ENCODE data around the gene TAF8. TPM values are rescaled to one million over a fixed set of nuclear protein-coding genes. Genes with fewer than 3 reads are reported as not detected.
A peak's percentile ranks its signal among the peaks of the same experiment; 100 is the strongest.

TAF8 gene
- total RNA-seq, 2 experiments from 2014 or later: 52.3 to 53.1 TPM

- H3K9me3 Mint-ChIP-seq (ENCODE audit: low read depth): no peaks in the 10 kb centered on the region
- DNase-seq (peak; percentile 60), ATAC-seq (peak; percentile 3)
- H3K27me3 Mint-ChIP-seq: no peaks in the 10 kb centered on the region
- intact Hi-C loops (cut with DNase I, micrococcal nuclease): loop anchor here in 1 of 2 experiments (5.0 kb wide), 1 partner anchor 35 kb away; no protein-coding TSS in a partner anchor
- H3K27ac Mint-ChIP-seq: peak overlapping the region; percentile 100
- ChIA-PET CTCF (interaction anchor here (0.6 to 14.9 kb wide), 18 partner anchors 8 to 463 kb away, joined by 3 to 355 read pairs (median 6); partner anchors contain the start of genes BYSL, CCND3, MED20 and TAF8), POLR2A (interaction anchor here (0.6 to 4.1 kb wide), 9 partner anchors 8 to 121 kb away, joined by 3 to 28 read pairs (median 3); partner anchors contain the start of genes BYSL, MED20 and TAF8)
- peak overlapping the region; percentile 88 for H3K4me3 Mint-ChIP-seq
- peaks cover 87% of the 10 kb centered on the region for H3K4me1 Mint-ChIP-seq
- peaks cover 19% of the 10 kb centered on the region for H3K36me3 Mint-ChIP-seq (ENCODE audit: low read depth)
Measured at GRCh38 chr6:42042108-42042507, 8.2 kb upstream of the TAF8 start.

GRCh38 chr6:42043787-42044475 lies 6.4 kb upstream of the TAF8 start:
- Mint-ChIP-seq H3K4me1 (peaks cover 84% of the 10 kb centered on the region), H3K27ac (peak overlapping the region; percentile 100), H3K4me3 (peak overlapping the region; percentile 88), H3K9me3 (ENCODE audit: low read depth) (no peaks in the 10 kb centered on the region), H3K27me3 (no peaks in the 10 kb centered on the region), H3K36me3 (ENCODE audit: low read depth) (peaks cover 14% of the 10 kb centered on the region)
- DNase-seq (peak; percentile 97), ATAC-seq (peak; percentile 42)
- ChIA-PET CTCF (interaction anchor here (0.5 to 14.9 kb wide), 45 partner anchors 8 to 528 kb away, joined by 3 to 355 read pairs (median 4); partner anchors contain the start of genes BYSL, CCND3, MED20 and MRPS10), POLR2A (interaction anchor here (0.6 to 4.1 kb wide), 4 partner anchors 22 to 701 kb away, joined by 3 to 21 read pairs (median 4); no protein-coding TSS in a partner anchor)
- intact Hi-C loops (cut with DNase I, micrococcal nuclease): loop anchor here (1.0 to 5.0 kb wide), 10 partner anchors 37 to 309 kb away; partner anchors contain the start of genes BYSL (in 2 of the 2), MED20 (in 2 of the 2), TOMM6 (in 2 of the 2) and CCND3 (in 1 of the 2)

- ATAC-seq (peak; percentile 8), DNase-seq (peak; percentile 85)
- POLR2A ChIA-PET: interaction anchor here (0.7 to 4.1 kb wide), 4 partner anchors 104 to 125 kb away, joined by 3 to 21 read pairs (median 4); partner anchors contain the start of genes BYSL, CCND3 and MED20
- peak overlapping the region; percentile 86 for H3K27ac Mint-ChIP-seq
- peak overlapping the region; percentile 88 for H3K4me3 Mint-ChIP-seq
- no peaks in the 10 kb centered on the region for H3K27me3 Mint-ChIP-seq
- H3K36me3 Mint-ChIP-seq (ENCODE audit: low read depth): peaks cover 14% of the 10 kb centered on the region
- intact Hi-C loops (cut with DNase I, micrococcal nuclease): loop anchor here (2.0 to 5.0 kb wide), 4 partner anchors 311 to 737 kb away; partner anchors contain the start of genes BICRAL (in 1 of the 2), FOXP4 (in 1 of the 2) and TFEB (in 1 of the 2)
- no peaks in the 10 kb centered on the region for H3K9me3 Mint-ChIP-seq (ENCODE audit: low read depth)
- CTCF ChIA-PET: interaction anchor here (0.6 to 14.9 kb wide), 18 partner anchors 10 to 259 kb away, joined by 3 to 355 read pairs (median 6); partner anchors contain the start of genes BYSL, CCND3, MED20 and TOMM6
- H3K4me1 Mint-ChIP-seq: peaks cover 80% of the 10 kb centered on the region
Measured at GRCh38 chr6:42045538-42046460, 4.5 kb upstream of the TAF8 start.

- Mint-ChIP-seq H3K9me3 (ENCODE audit: low read depth) (no peaks in the 10 kb centered on the region), H3K27me3 (no peaks in the 10 kb centered on the region), H3K4me1 (peaks cover 79% of the 10 kb centered on the region), H3K27ac (peak overlapping the region; percentile 86), H3K36me3 (ENCODE audit: low read depth) (peaks cover 19% of the 10 kb centered on the region), H3K4me3 (peak overlapping the region; percentile 88)
- ChIA-PET CTCF (interaction anchor here (0.6 to 14.9 kb wide), 10 partner anchors 56 to 260 kb away, joined by 3 to 355 read pairs (median 33); partner anchors contain the start of genes BYSL, CCND3, MED20 and TOMM6), POLR2A (interaction anchor here (1.9 to 4.1 kb wide), 2 partner anchors 108 kb away, joined by 7 to 21 read pairs; no protein-coding TSS in a partner anchor)
- intact Hi-C loops (cut with DNase I, micrococcal nuclease): loop anchor here in 1 of 2 experiments (5.0 kb wide), 3 partner anchors 499 to 736 kb away; partner anchors contain the start of genes BICRAL and FOXP4
- peak; percentile 39 for DNase-seq
- ATAC-seq: no peak
Measured at GRCh38 chr6:42046464-42047212, 3.7 kb upstream of the TAF8 start.

- CTCF ChIA-PET: interaction anchor here (0.6 to 14.9 kb wide), 7 partner anchors 56 to 261 kb away, joined by 3 to 355 read pairs (median 57); partner anchors contain the start of genes BYSL, CCND3, MED20 and TOMM6
- intact Hi-C loops (cut with DNase I, micrococcal nuclease): loop anchor here in 1 of 2 experiments (5.0 kb wide), 3 partner anchors 500 to 735 kb away; partner anchors contain the start of genes BICRAL and FOXP4
- peak overlapping the region; percentile 86 for H3K27ac Mint-ChIP-seq
- DNase-seq (no peak), ATAC-seq (no peak)
- peak overlapping the region; percentile 88 for H3K4me3 Mint-ChIP-seq
- H3K4me1 Mint-ChIP-seq: peaks cover 78% of the 10 kb centered on the region
- H3K27me3 Mint-ChIP-seq: no peaks in the 10 kb centered on the region
- no peaks in the 10 kb centered on the region for H3K9me3 Mint-ChIP-seq (ENCODE audit: low read depth)
- peaks cover 18% of the 10 kb centered on the region for H3K36me3 Mint-ChIP-seq (ENCODE audit: low read depth)
- POLR2A ChIA-PET: interaction anchor here (0.9 to 1.9 kb wide), 2 partner anchors 108 to 117 kb away, joined by 3 to 7 read pairs; no protein-coding TSS in a partner anchor
Measured at GRCh38 chr6:42047213-42047590, 3.1 kb upstream of the TAF8 start.

- ATAC-seq: no peak
- no peaks in the 10 kb centered on the region for H3K27me3 Mint-ChIP-seq
- intact Hi-C loops (cut with DNase I, micrococcal nuclease): loop anchor here (1.0 to 5.0 kb wide), 6 partner anchors 107 to 734 kb away; partner anchors contain the start of genes BICRAL (in 1 of the 2), BYSL (in 1 of the 2), CCND3 (in 1 of the 2) and FOXP4 (in 1 of the 2)
- peaks cover 76% of the 10 kb centered on the region for H3K4me1 Mint-ChIP-seq
- peaks cover 24% of the 10 kb centered on the region for H3K36me3 Mint-ChIP-seq (ENCODE audit: low read depth)
- no peaks in the 10 kb centered on the region for H3K9me3 Mint-ChIP-seq (ENCODE audit: low read depth)
- no peak for DNase-seq
- H3K4me3 Mint-ChIP-seq: peak overlapping the region; percentile 88
- ChIA-PET CTCF (interaction anchor here (0.6 to 14.9 kb wide), 12 partner anchors 8 to 402 kb away, joined by 3 to 355 read pairs (median 4); partner anchors contain the start of genes BYSL, CCND3, MED20 and TOMM6), POLR2A (interaction anchor here (0.5 to 1.9 kb wide), 6 partner anchors 8 to 117 kb away, joined by 3 to 8 read pairs (median 6); no protein-coding TSS in a partner anchor)
- peak overlapping the region; percentile 73 for H3K27ac Mint-ChIP-seq
Measured at GRCh38 chr6:42047790-42048405, 2.4 kb upstream of the TAF8 start.

- ATAC-seq (no peak), DNase-seq (peak; percentile 51)
- Mint-ChIP-seq H3K4me3 (peak overlapping the region; percentile 88), H3K9me3 (ENCODE audit: low read depth) (no peaks in the 10 kb centered on the region), H3K36me3 (ENCODE audit: low read depth) (peaks cover 26% of the 10 kb centered on the region), H3K4me1 (peaks cover 71% of the 10 kb centered on the region), H3K27ac (peak overlapping the region; percentile 96), H3K27me3 (no peaks in the 10 kb centered on the region)
- intact Hi-C loops (cut with DNase I, micrococcal nuclease): loop anchor here in 1 of 2 experiments (5.0 kb wide), 3 partner anchors 502 to 733 kb away; partner anchors contain the start of genes BICRAL and FOXP4
- ChIA-PET CTCF (interaction anchor here (0.9 to 14.9 kb wide), 11 partner anchors 8 to 268 kb away, joined by 3 to 355 read pairs (median 4); partner anchors contain the start of genes BYSL, CCND3, MED20 and PRICKLE4), POLR2A (interaction anchor here (0.5 to 2.1 kb wide), 10 partner anchors 8 to 515 kb away, joined by 3 to 9 read pairs (median 5); partner anchors contain the start of genes BYSL, MED20, TOMM6 and UBR2)
Measured at GRCh38 chr6:42049116-42049809, 1.1 kb upstream of the TAF8 start.

GRCh38 chr6:42049948-42050296 lies 402 bp upstream of the TAF8 start:
- ChIA-PET POLR2A (interaction anchor here (0.7 to 2.1 kb wide), 9 partner anchors 8 to 514 kb away, joined by 3 to 9 read pairs (median 4); partner anchors contain the start of genes BYSL, MED20, TOMM6 and UBR2), CTCF (interaction anchor here (0.9 to 14.9 kb wide), 14 partner anchors 9 to 269 kb away, joined by 3 to 355 read pairs (median 6); partner anchors contain the start of genes BYSL, CCND3, MED20 and PRICKLE4)
- Mint-ChIP-seq H3K36me3 (ENCODE audit: low read depth) (peaks cover 28% of the 10 kb centered on the region), H3K4me3 (peak overlapping the region; percentile 88), H3K9me3 (ENCODE audit: low read depth) (no peaks in the 10 kb centered on the region), H3K4me1 (peaks cover 66% of the 10 kb centered on the region), H3K27me3 (no peaks in the 10 kb centered on the region), H3K27ac (peak overlapping the region; percentile 96)
- peak; percentile 4 for ATAC-seq
- peak; percentile 79 for DNase-seq
- intact Hi-C loops (cut with DNase I, micrococcal nuclease): loop anchor here in 1 of 2 experiments (1.0 to 5.0 kb wide), 12 partner anchors 129 to 978 kb away; partner anchors contain the start of genes BICRAL, BYSL, FOXP4 and MED20

Data from activated CD4-positive, alpha-beta T cell treated with anti-CD3 and anti-CD28 coated beads for 36 hours (primary cell).